Measurements from ENCODE around the gene PVALEF.

GRCh38 chr17:81167638-81168037, 2.3 kb downstream of the PVALEF start:
- no peak for TF ChIP-seq POLR2A (IDR thresholded peaks at IDR 0.05)
- TF ChIP-seq CTCF (IDR thresholded peaks at IDR 0.05) = no peak
